ENCODE data around the gene PYROXD2. TPM values are rescaled to one million over a fixed set of nuclear protein-coding genes. Genes with fewer than 3 reads are reported as not detected.

Gene PYROXD2
- polyA plus RNA-seq, 10 donors = 7.6 to 19.9 (median 11.5) TPM

GRCh38 chr10:98436704-98437103, 21.7 kb upstream of the PYROXD2 start:
- DNase-seq = no peak

GRCh38 chr10:98435178-98435577, 20.2 kb upstream of the PYROXD2 start:
- DNase-seq = no peak

- no peak for DNase-seq
Observed at GRCh38 chr10:98433881-98434732, 19.1 kb upstream of the PYROXD2 start.

- DNase-seq = no peak
Observed at GRCh38 chr10:98433371-98433770, 18.4 kb upstream of the PYROXD2 start.

GRCh38 chr10:98432330-98432729, 17.3 kb upstream of the PYROXD2 start:
- no peak for DNase-seq

- DNase-seq = no peak
Observed at GRCh38 chr10:98431016-98431415, 16.0 kb upstream of the PYROXD2 start.

GRCh38 chr10:98430427-98430826, 15.4 kb upstream of the PYROXD2 start:
- no peak for DNase-seq

- DNase-seq = no peak
Observed at GRCh38 chr10:98429320-98430072, 14.5 kb upstream of the PYROXD2 start.

GRCh38 chr10:98427011-98427515, 12.1 kb upstream of the PYROXD2 start:
- DNase-seq = no peak

- DNase-seq = no peak
Observed at GRCh38 chr10:98425511-98426352, 10.8 kb upstream of the PYROXD2 start.

GRCh38 chr10:98424295-98425254, 9.6 kb upstream of the PYROXD2 start:
- no peak for DNase-seq

GRCh38 chr10:98423691-98424120, 8.7 kb upstream of the PYROXD2 start:
- DNase-seq = no peak

- DNase-seq = no peak
Observed at GRCh38 chr10:98422182-98422581, 7.2 kb upstream of the PYROXD2 start.

GRCh38 chr10:98420786-98421185, 5.8 kb upstream of the PYROXD2 start:
- DNase-seq = no peak

- DNase-seq = no peak
Observed at GRCh38 chr10:98419469-98420261, 4.7 kb upstream of the PYROXD2 start.

GRCh38 chr10:98418665-98419468, 3.9 kb upstream of the PYROXD2 start:
- no peak for DNase-seq

- no peak for DNase-seq
Observed at GRCh38 chr10:98417973-98418664, 3.1 kb upstream of the PYROXD2 start.

- DNase-seq = no peak
Observed at GRCh38 chr10:98417481-98417959, 2.5 kb upstream of the PYROXD2 start.

All from muscle of back (tissue), 11 donors.